Ishikawa (cell line): ENCODE measurements around the gene RUVBL1.

Experiments used
- CEBPB ChIP-seq: IDR thresholded peaks from 2 replicates; pipeline ENCODE4 v1.6.1; 2012
- CREB1 ChIP-seq: IDR thresholded peaks from 2 replicates; pipeline ENCODE4 v1.6.1; 2012; ENCODE audit warnings: low read depth
- EGR1 ChIP-seq: IDR thresholded peaks from 2 replicates; pipeline ENCODE4 v1.6.1; 2012
- EP300 ChIP-seq: IDR thresholded peaks from 2 replicates; pipeline ENCODE4 v1.6.1; 2012; ENCODE audit warnings: borderline replicate concordance
- FOXM1 ChIP-seq: IDR thresholded peaks from 2 replicates; pipeline ENCODE4 v1.6.1; 2012; ENCODE audit warnings: low read depth, borderline replicate concordance
- RAD21 ChIP-seq: IDR thresholded peaks from 2 replicates; pipeline ENCODE4 v1.6.1; 2012; ENCODE audit warnings: low read depth
- TAF1 ChIP-seq: IDR thresholded peaks from 2 replicates; pipeline ENCODE4 v1.6.1; 2012; ENCODE audit warnings: low read depth, mild to moderate bottlenecking
- TCF12 ChIP-seq: IDR thresholded peaks from 2 replicates; pipeline ENCODE4 v1.6.1; 2012; ENCODE audit warnings: low read depth
- TEAD4 ChIP-seq: IDR thresholded peaks from 2 replicates; pipeline ENCODE4 v1.6.1; 2012
- YY1 ChIP-seq: IDR thresholded peaks from 2 replicates; pipeline ENCODE4 v1.6.1; 2012; ENCODE audit warnings: low read depth
- ZBTB7A ChIP-seq: IDR thresholded peaks from 2 replicates; pipeline ENCODE4 v1.6.1; 2012; ENCODE audit warnings: low read depth
- TF ChIP-seq, protein P1 (sequence below): IDR thresholded peaks from 2 replicates; pipeline ENCODE4 v1.6.1; 2012
- TF ChIP-seq, protein P2 (sequence below): IDR thresholded peaks from 2 replicates; pipeline ENCODE4 v1.6.1; 2012; ENCODE audit warnings: low read depth, mild to moderate bottlenecking
- TF ChIP-seq, protein P3 (sequence below): IDR thresholded peaks from 2 replicates; pipeline ENCODE4 v1.6.1; 2012

DNA sequence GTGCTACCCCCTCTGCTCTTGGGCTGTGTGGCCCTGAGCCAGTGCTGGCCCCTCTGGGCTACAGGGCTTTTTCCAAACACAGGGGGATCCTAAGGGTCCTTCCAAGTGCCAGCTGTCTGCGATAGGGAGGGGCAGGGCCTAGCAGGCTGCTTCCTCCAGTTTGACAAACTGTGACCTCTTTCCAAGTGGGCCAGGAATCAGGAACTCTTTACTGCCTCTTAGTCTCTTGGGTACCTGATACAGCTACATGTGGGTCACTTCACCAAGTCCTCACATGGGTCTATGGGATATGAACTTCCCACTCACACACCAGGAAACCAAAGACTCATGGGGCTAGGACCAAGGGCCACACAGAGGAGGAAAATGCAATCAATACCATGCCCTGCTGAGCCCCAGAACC lies 45.9 kb downstream of the RUVBL1 start:
- TF ChIP-seq CEBPB (no peak), CREB1 (no peak), YY1 (no peak), EGR1 (no peak), TAF1 (no peak), FOXM1 (no peak), TEAD4 (no peak), RAD21 (no peak), EP300 (no peak), ZBTB7A (no peak), TCF12 (no peak)
- TF ChIP-seq, protein P1, sequence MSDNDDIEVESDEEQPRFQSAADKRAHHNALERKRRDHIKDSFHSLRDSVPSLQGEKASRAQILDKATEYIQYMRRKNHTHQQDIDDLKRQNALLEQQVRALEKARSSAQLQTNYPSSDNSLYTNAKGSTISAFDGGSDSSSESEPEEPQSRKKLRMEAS, result no peak
- TF ChIP-seq, protein P2, sequence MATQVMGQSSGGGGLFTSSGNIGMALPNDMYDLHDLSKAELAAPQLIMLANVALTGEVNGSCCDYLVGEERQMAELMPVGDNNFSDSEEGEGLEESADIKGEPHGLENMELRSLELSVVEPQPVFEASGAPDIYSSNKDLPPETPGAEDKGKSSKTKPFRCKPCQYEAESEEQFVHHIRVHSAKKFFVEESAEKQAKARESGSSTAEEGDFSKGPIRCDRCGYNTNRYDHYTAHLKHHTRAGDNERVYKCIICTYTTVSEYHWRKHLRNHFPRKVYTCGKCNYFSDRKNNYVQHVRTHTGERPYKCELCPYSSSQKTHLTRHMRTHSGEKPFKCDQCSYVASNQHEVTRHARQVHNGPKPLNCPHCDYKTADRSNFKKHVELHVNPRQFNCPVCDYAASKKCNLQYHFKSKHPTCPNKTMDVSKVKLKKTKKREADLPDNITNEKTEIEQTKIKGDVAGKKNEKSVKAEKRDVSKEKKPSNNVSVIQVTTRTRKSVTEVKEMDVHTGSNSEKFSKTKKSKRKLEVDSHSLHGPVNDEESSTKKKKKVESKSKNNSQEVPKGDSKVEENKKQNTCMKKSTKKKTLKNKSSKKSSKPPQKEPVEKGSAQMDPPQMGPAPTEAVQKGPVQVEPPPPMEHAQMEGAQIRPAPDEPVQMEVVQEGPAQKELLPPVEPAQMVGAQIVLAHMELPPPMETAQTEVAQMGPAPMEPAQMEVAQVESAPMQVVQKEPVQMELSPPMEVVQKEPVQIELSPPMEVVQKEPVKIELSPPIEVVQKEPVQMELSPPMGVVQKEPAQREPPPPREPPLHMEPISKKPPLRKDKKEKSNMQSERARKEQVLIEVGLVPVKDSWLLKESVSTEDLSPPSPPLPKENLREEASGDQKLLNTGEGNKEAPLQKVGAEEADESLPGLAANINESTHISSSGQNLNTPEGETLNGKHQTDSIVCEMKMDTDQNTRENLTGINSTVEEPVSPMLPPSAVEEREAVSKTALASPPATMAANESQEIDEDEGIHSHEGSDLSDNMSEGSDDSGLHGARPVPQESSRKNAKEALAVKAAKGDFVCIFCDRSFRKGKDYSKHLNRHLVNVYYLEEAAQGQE, result no peak
- TF ChIP-seq, protein P3, sequence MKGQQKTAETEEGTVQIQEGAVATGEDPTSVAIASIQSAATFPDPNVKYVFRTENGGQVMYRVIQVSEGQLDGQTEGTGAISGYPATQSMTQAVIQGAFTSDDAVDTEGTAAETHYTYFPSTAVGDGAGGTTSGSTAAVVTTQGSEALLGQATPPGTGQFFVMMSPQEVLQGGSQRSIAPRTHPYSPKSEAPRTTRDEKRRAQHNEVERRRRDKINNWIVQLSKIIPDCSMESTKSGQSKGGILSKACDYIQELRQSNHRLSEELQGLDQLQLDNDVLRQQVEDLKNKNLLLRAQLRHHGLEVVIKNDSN, result no peak
